T-helper 1 cell treated with Interleukin-12 subunit alpha and Interleukin-12 subunit beta and Interleukin-4 antibody, amounts not matched to agents 30 μg/mL and 1 μg/mL, for 36 hours (primary cell): ENCODE results near the gene REV3L.
"Not testable (repeated sequence)": the region's sequence is repeated elsewhere in the genome, so short reads cannot be mapped to it uniquely, and the experiment has no call there.

ENCODE experiments used
- H3K27ac Mint-ChIP-seq: one replicate; pipeline ENCODE4 v1.8.0; 2021; ENCODE audit warnings: mild to moderate bottlenecking, mixed read lengths
- H3K27me3 Mint-ChIP-seq: one replicate; pipeline ENCODE4 v1.8.0; 2021; ENCODE audit warnings: low read depth, mixed read lengths
- H3K36me3 Mint-ChIP-seq: one replicate; pipeline ENCODE4 v1.8.0; 2021; ENCODE audit warnings: low read depth, mixed read lengths
- H3K4me1 Mint-ChIP-seq: one replicate; pipeline ENCODE4 v1.8.0; 2021; ENCODE audit warnings: low read depth, mixed read lengths
- H3K4me3 Mint-ChIP-seq: one replicate; pipeline ENCODE4 v1.8.0; 2021; ENCODE audit warnings: mild to moderate bottlenecking, moderate library complexity, mixed read lengths
- H3K9me3 Mint-ChIP-seq: one replicate; pipeline ENCODE4 v1.8.0; 2021; ENCODE audit warnings: mixed read lengths

REV3L gene

GRCh38 chr6:111307275-111307858 lies 175.7 kb downstream of the REV3L start:
- no peak overlapping the region for H3K4me3 Mint-ChIP-seq
- peaks cover 31% of the 10 kb centered on the region for H3K36me3 Mint-ChIP-seq
- no peaks in the 10 kb centered on the region for H3K4me1 Mint-ChIP-seq
- H3K9me3 Mint-ChIP-seq: peaks cover 13% of the 10 kb centered on the region
- no peaks in the 10 kb centered on the region for H3K27me3 Mint-ChIP-seq
- no peak overlapping the region for H3K27ac Mint-ChIP-seq

- Mint-ChIP-seq H3K27me3 (no peaks in the 10 kb centered on the region), H3K27ac (no peak overlapping the region), H3K9me3 (peaks cover 21% of the 10 kb centered on the region), H3K36me3 (peaks cover 39% of the 10 kb centered on the region), H3K4me3 (no peak overlapping the region), H3K4me1 (peaks cover 4% of the 10 kb centered on the region)
Observed at GRCh38 chr6:111306104-111306888, 176.7 kb downstream of the REV3L start.

- no peak overlapping the region for H3K4me3 Mint-ChIP-seq
- H3K9me3 Mint-ChIP-seq: peaks cover 15% of the 10 kb centered on the region
- peaks cover 6% of the 10 kb centered on the region for H3K4me1 Mint-ChIP-seq
- peaks cover 33% of the 10 kb centered on the region for H3K36me3 Mint-ChIP-seq
- H3K27ac Mint-ChIP-seq: no peak overlapping the region
- H3K27me3 Mint-ChIP-seq: no peaks in the 10 kb centered on the region
Observed at GRCh38 chr6:111301946-111302345, 181.1 kb downstream of the REV3L start.

GRCh38 chr6:111300938-111301800 lies 181.8 kb downstream of the REV3L start:
- not testable (repeated sequence) for H3K27me3 Mint-ChIP-seq, H3K4me3 Mint-ChIP-seq, H3K27ac Mint-ChIP-seq, H3K4me1 Mint-ChIP-seq
- Mint-ChIP-seq H3K36me3 (peaks cover 33% of the 10 kb centered on the region), H3K9me3 (peaks cover 15% of the 10 kb centered on the region)

- Mint-ChIP-seq H3K9me3 (peaks cover 15% of the 10 kb centered on the region), H3K4me1 (peaks cover 12% of the 10 kb centered on the region), H3K27me3 (no peaks in the 10 kb centered on the region), H3K27ac (no peak overlapping the region), H3K36me3 (peaks cover 33% of the 10 kb centered on the region), H3K4me3 (no peak overlapping the region)
Observed at GRCh38 chr6:111297776-111298175, 185.2 kb downstream of the REV3L start.

- Mint-ChIP-seq H3K9me3 (no peaks in the 10 kb centered on the region), H3K4me1 (peaks cover 17% of the 10 kb centered on the region), H3K4me3 (no peak overlapping the region), H3K27ac (no peak overlapping the region), H3K27me3 (no peaks in the 10 kb centered on the region), H3K36me3 (peaks cover 7% of the 10 kb centered on the region)
Observed at GRCh38 chr6:111294374-111294967, 188.5 kb downstream of the REV3L start.

DNA sequence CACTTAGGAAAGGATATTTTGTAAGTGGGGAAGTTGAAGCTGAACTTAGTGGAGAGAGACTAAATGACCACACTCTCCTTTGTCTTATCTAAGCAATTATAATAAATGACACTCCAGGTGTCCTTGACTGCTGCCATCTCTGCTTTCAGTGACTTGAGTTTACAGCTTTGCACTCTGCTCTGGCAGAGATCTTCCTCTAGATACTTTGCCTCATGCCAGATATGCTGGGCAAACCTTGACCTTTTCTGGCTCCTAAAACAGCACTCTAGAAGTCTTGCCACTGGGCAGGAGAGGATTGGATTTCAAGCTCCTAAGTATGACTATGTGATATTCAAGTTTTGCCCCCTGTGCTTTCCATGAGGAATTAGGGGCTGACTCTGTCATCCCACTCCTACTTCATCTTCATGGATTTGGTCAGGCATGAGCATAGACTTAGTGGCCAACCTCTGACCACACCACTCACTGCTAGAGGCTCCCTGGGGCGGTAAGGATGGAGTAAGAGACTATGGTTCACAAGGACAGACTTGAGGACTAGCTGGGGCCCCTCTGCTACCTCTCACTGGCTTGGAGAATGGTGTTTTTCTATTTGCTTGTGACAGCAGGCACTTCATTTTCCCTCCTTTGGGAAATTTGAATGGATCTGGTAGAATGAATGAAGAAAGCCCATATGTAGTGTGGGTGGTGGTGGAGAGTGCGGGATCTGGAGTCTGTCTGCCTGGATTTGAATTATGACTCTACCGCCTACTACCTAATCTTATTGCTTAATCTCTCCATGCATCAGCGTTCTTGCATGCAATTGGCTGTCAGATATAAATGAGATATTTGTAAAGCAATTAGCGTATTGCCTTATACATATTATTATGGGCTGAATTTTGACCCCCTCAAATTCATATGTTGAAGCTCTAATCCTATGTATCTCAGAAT lies 191.4 kb downstream of the REV3L start:
- H3K27me3 Mint-ChIP-seq: no peaks in the 10 kb centered on the region
- peaks cover 23% of the 10 kb centered on the region for H3K4me1 Mint-ChIP-seq
- no peak overlapping the region for H3K27ac Mint-ChIP-seq
- no peak overlapping the region for H3K4me3 Mint-ChIP-seq
- no peaks in the 10 kb centered on the region for H3K9me3 Mint-ChIP-seq
- peaks cover 12% of the 10 kb centered on the region for H3K36me3 Mint-ChIP-seq

DNA sequence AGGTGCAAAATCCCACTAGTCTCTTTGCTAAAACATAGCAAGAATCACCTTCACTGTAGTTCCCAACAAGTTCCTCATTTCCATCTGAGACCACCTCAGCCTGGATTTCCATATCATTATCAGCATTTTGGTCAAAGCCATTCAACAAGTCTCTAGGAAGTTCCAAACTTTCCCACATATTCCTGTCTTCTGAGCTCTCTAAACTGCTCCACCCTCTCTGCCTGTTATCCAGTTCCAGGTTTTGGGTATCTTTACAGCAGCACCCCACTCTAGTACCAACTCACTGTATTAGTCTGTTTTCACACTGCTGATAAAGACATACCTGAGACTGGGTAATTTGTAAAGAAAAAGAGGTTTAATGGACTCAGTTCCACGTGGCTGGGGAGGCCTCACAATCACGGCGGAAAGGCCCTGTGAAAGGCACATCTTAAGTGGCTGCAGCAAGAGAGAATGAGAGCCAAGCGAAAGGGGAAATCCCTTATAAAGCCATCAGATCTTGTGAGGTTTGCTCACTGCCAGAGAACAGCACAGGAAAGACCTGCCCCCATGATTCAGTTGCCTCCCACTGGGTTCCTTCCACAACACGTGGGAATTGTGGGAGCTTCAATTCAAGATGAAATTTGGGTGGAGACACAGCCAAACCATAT lies 192.2 kb downstream of the REV3L start:
- H3K9me3 Mint-ChIP-seq, H3K27me3 Mint-ChIP-seq, H3K36me3 Mint-ChIP-seq, H3K27ac Mint-ChIP-seq, H3K4me3 Mint-ChIP-seq: not testable (repeated sequence)
- peaks cover 23% of the 10 kb centered on the region for H3K4me1 Mint-ChIP-seq

DNA sequence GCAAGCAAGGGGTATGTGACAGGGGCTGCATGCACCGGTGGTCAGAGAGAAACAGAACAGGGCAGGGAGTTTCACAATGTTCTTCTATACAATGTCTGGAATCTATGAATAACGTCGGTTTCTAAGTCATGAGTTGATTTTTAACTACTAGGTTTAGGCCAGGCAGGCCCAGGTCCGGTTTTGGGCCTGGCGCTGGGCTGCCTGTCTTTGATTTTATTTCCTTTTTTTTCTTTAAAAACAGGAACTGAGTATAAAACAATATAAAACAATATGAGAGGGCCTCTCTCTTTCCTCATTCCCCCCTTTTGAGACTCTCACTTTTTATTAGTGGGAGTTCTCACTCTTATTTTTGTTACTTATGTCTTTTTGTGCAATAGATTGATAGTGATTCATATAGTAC lies 198.7 kb downstream of the REV3L start:
- H3K4me3 Mint-ChIP-seq, H3K4me1 Mint-ChIP-seq, H3K27me3 Mint-ChIP-seq, H3K9me3 Mint-ChIP-seq, H3K27ac Mint-ChIP-seq: not testable (repeated sequence)
- peaks cover 31% of the 10 kb centered on the region for H3K36me3 Mint-ChIP-seq

GRCh38 chr6:111283707-111284106 lies 199.3 kb downstream of the REV3L start:
- H3K27ac Mint-ChIP-seq: no peak overlapping the region
- H3K9me3 Mint-ChIP-seq: no peaks in the 10 kb centered on the region
- no peaks in the 10 kb centered on the region for H3K4me1 Mint-ChIP-seq
- H3K27me3 Mint-ChIP-seq: no peaks in the 10 kb centered on the region
- peaks cover 32% of the 10 kb centered on the region for H3K36me3 Mint-ChIP-seq
- H3K4me3 Mint-ChIP-seq: no peak overlapping the region

DNA sequence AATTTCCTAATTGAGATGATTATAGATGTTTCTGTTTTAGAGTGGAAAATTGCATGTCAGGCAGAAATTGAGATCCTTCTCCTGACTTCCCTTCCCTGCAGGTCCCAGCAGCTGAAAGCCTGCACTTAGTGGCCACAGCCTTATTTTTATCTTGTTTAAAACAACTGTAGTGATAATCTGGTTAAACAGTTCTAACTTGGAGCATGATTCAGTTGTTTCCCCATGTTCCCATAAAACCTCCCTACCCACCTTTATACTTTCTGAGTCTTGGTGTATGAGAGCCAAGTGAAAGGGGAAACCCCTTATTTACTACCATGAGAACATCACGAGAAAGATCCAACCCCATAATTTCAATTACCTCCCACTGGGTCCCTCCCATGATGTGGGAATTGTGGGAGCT lies 200.5 kb downstream of the REV3L start:
- no peak overlapping the region for H3K4me3 Mint-ChIP-seq
- no peaks in the 10 kb centered on the region for H3K4me1 Mint-ChIP-seq
- H3K27ac Mint-ChIP-seq: no peak overlapping the region
- H3K36me3 Mint-ChIP-seq: peaks cover 44% of the 10 kb centered on the region
- no peaks in the 10 kb centered on the region for H3K27me3 Mint-ChIP-seq
- no peaks in the 10 kb centered on the region for H3K9me3 Mint-ChIP-seq

DNA sequence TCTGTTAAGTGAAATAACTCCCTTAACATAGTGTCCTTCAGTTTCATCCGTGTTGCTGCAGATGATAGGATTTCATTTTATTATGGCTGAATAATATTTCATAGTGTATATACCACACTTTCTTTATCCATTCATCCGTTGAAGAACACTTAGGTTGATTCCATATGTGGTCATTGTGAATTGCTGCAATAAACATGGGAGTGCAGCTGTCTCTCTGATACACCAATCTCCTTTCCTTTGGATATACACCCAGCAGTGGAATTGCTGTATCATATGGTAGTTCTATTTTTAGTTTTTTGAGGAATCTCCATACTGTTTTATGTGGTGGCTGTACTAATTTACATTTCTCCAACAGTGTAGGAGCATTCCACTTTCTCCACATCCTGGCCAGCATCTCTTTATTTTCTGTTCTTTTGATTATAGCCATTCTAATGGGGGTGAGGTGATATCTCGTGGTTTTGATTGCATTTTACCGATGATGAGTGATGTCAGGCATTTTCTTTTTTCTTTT lies 202.5 kb downstream of the REV3L start:
- H3K27ac Mint-ChIP-seq: no peak overlapping the region
- H3K27me3 Mint-ChIP-seq: no peaks in the 10 kb centered on the region
- peaks cover 15% of the 10 kb centered on the region for H3K9me3 Mint-ChIP-seq
- peaks cover 2% of the 10 kb centered on the region for H3K4me1 Mint-ChIP-seq
- peaks cover 59% of the 10 kb centered on the region for H3K36me3 Mint-ChIP-seq
- H3K4me3 Mint-ChIP-seq: no peak overlapping the region

- H3K9me3 Mint-ChIP-seq: peaks cover 29% of the 10 kb centered on the region
- no peaks in the 10 kb centered on the region for H3K27me3 Mint-ChIP-seq
- H3K4me1 Mint-ChIP-seq: peaks cover 2% of the 10 kb centered on the region
- no peak overlapping the region for H3K4me3 Mint-ChIP-seq
- H3K27ac Mint-ChIP-seq: no peak overlapping the region
- H3K36me3 Mint-ChIP-seq: peaks cover 70% of the 10 kb centered on the region
Observed at GRCh38 chr6:111278731-111279130, 204.3 kb downstream of the REV3L start.
